Stimulated activated effector memory CD8-positive, alpha-beta T cell treated with anti-CD3 and anti-CD28 coated beads, Interleukin-12 subunit alpha, Interleukin-12 subunit beta, amount 100 ng/mL, for 72 hours (primary cell): Measurements from ENCODE around the gene SNX25.

Experiments used
- ATAC-seq: fragments of 150-1000 bp; cut with Tn5 transposase; 2 replicates; pipeline ENCODE4 v1.10.0; 2021
- DNase-seq, 2 donors: peaks; one replicate each; pipeline ENCODE4 v3.0.0; 2021 to 2022; ENCODE audit warnings: low spot score in 2 of 2
- H3K27ac Mint-ChIP-seq: one replicate; pipeline ENCODE4 v1.8.0; 2022; ENCODE audit warnings: mild to moderate bottlenecking, mixed read lengths
- H3K36me3 Mint-ChIP-seq: one replicate; pipeline ENCODE4 v1.8.0; 2022; ENCODE audit warnings: mild to moderate bottlenecking, mixed read lengths
- H3K4me1 Mint-ChIP-seq: one replicate; pipeline ENCODE4 v1.8.0; 2022; ENCODE audit warnings: mixed read lengths
- H3K4me3 Mint-ChIP-seq: one replicate; pipeline ENCODE4 v1.8.0; 2022; ENCODE audit warnings: mild to moderate bottlenecking, mixed read lengths
- H3K9me3 Mint-ChIP-seq: one replicate; pipeline ENCODE4 v1.8.0; 2022; ENCODE audit warnings: mixed read lengths

SNX25 gene

GRCh38 chr4:185394568-185395237, 185.3 kb downstream of the SNX25 start:
- peak; percentile 72 for ATAC-seq
- Mint-ChIP-seq H3K4me3 (peak overlapping the region; percentile 74), H3K36me3 (peaks cover 37% of the 10 kb centered on the region), H3K4me1 (peaks cover 14% of the 10 kb centered on the region), H3K27ac (peak overlapping the region; percentile 1), H3K9me3 (no peaks in the 10 kb centered on the region)
- DNase-seq = peak in 1 of 2 donors; percentile 57

GRCh38 chr4:185395238-185395955, 186.0 kb downstream of the SNX25 start, which contains the start of gene LRP2BP:
TSS of gene LRP2BP (minus strand) at chr4:185395924. CDS start at chr4:185378186, 17,738 bp downstream.
- DNase-seq = no peak
- Mint-ChIP-seq H3K27ac (peak within 1 kb of the TSS; percentile 84), H3K4me1 (peaks cover 14% of the 10 kb centered on the region), H3K9me3 (no peaks in the 10 kb centered on the region), H3K36me3 (peaks cover 44% of the 10 kb centered on the region), H3K4me3 (peak within 1 kb of the TSS; percentile 74)
- no peak for ATAC-seq

GRCh38 chr4:185395956-185396723, 186.7 kb downstream of the SNX25 start:
- H3K4me1 Mint-ChIP-seq = peaks cover 14% of the 10 kb centered on the region
- H3K9me3 Mint-ChIP-seq = no peaks in the 10 kb centered on the region
- DNase-seq (peak; percentile 97 to 99), ATAC-seq (peak; percentile 87)
- H3K4me3 Mint-ChIP-seq = peak overlapping the region; percentile 74
- peaks cover 52% of the 10 kb centered on the region for H3K36me3 Mint-ChIP-seq
- H3K27ac Mint-ChIP-seq = peak overlapping the region; percentile 84

- H3K4me1 Mint-ChIP-seq = peaks cover 14% of the 10 kb centered on the region
- H3K27ac Mint-ChIP-seq = peak within 1 kb of the TSS; percentile 84
- H3K9me3 Mint-ChIP-seq = no peaks in the 10 kb centered on the region
- peak within 1 kb of the TSS; percentile 74 for H3K4me3 Mint-ChIP-seq
- ATAC-seq (no peak), DNase-seq (peak in 1 of 2 donors; percentile 8)
- H3K36me3 Mint-ChIP-seq = peaks cover 59% of the 10 kb centered on the region
Measured at GRCh38 chr4:185396724-185397385, 187.5 kb downstream of the SNX25 start, which contains the start of gene ANKRD37. TSS of gene ANKRD37 (plus strand) at chr4:185396841. CDS start at chr4:185396924, 83 bp downstream.

GRCh38 chr4:185398618-185399017, 189.2 kb downstream of the SNX25 start:
- no peak for DNase-seq
- Mint-ChIP-seq H3K4me3 (peak overlapping the region; percentile 74), H3K36me3 (peaks cover 76% of the 10 kb centered on the region), H3K4me1 (peaks cover 14% of the 10 kb centered on the region), H3K9me3 (no peaks in the 10 kb centered on the region), H3K27ac (no peak overlapping the region)
- ATAC-seq = no peak

- Mint-ChIP-seq H3K36me3 (peaks cover 85% of the 10 kb centered on the region), H3K27ac (no peak overlapping the region), H3K4me3 (peak overlapping the region; percentile 74), H3K9me3 (no peaks in the 10 kb centered on the region), H3K4me1 (peaks cover 9% of the 10 kb centered on the region)
- ATAC-seq = no peak
- DNase-seq = no peak
Measured at GRCh38 chr4:185399466-185399865, 190.1 kb downstream of the SNX25 start.

GRCh38 chr4:185404031-185404430, 194.6 kb downstream of the SNX25 start:
- Mint-ChIP-seq H3K4me1 (peaks cover 5% of the 10 kb centered on the region), H3K9me3 (no peaks in the 10 kb centered on the region), H3K27ac (no peak overlapping the region), H3K36me3 (peaks cover 94% of the 10 kb centered on the region), H3K4me3 (no peak overlapping the region)
- no peak for ATAC-seq
- no peak for DNase-seq

- peaks cover 5% of the 10 kb centered on the region for H3K4me1 Mint-ChIP-seq
- H3K36me3 Mint-ChIP-seq = peaks cover 93% of the 10 kb centered on the region
- ATAC-seq (peak; percentile 66), DNase-seq (no peak)
- no peak overlapping the region for H3K4me3 Mint-ChIP-seq
- peak overlapping the region; percentile 83 for H3K27ac Mint-ChIP-seq
- no peaks in the 10 kb centered on the region for H3K9me3 Mint-ChIP-seq
Measured at GRCh38 chr4:185405296-185405999, 196.1 kb downstream of the SNX25 start.

- Mint-ChIP-seq H3K36me3 (peaks cover 88% of the 10 kb centered on the region), H3K9me3 (no peaks in the 10 kb centered on the region), H3K4me1 (peaks cover 5% of the 10 kb centered on the region), H3K4me3 (no peak overlapping the region), H3K27ac (no peak overlapping the region)
- DNase-seq (no peak), ATAC-seq (no peak)
Measured at GRCh38 chr4:185408432-185408831, 199.0 kb downstream of the SNX25 start.

GRCh38 chr4:185411849-185412248, 202.5 kb downstream of the SNX25 start:
- ATAC-seq (no peak), DNase-seq (no peak)
- Mint-ChIP-seq H3K4me1 (no peaks in the 10 kb centered on the region), H3K9me3 (no peaks in the 10 kb centered on the region), H3K27ac (no peak overlapping the region), H3K36me3 (peaks cover 85% of the 10 kb centered on the region), H3K4me3 (no peak overlapping the region)

GRCh38 chr4:185412412-185412811, 203.0 kb downstream of the SNX25 start:
- Mint-ChIP-seq H3K4me1 (no peaks in the 10 kb centered on the region), H3K27ac (no peak overlapping the region), H3K9me3 (no peaks in the 10 kb centered on the region), H3K36me3 (peaks cover 85% of the 10 kb centered on the region), H3K4me3 (no peak overlapping the region)
- no peak for DNase-seq
- no peak for ATAC-seq
